ENCODE data around the gene KIFBP.

The KIFBP gene

DNA sequence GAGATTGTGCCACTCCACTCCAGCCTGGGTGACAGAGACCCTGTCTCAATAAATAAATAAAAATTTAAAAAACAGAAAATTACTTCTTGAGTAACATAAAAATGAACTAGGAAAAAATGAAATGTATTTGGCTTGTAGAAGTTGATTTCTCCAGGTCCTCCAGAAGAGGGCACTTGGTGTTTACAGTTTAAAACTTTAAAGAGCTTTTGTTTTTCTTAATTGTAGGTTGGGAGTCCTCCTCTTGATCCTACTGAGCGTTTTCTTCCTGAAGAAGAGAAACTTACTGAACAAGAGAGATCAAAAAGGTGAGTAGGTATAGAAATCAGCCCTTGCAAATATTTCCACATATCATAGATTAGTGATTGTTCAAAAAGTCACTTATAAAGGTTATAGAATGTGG, 16.2 kb downstream of the KIFBP start:
- H2AK5ac ChIP-seq (ENCODE audit: low read depth, low read length) = no peak overlapping the region
- no peaks in the 10 kb centered on the region for H3K27me3 ChIP-seq (ENCODE audit: control insufficient read depth in 3 of 3, insufficient read depth in 3 of 3, low read depth in 1 of 3, low read length in 3 of 3)
- DNase-seq (ENCODE audit: low spot score) = no peak
- no peak overlapping the region for H3K4me3 ChIP-seq (ENCODE audit: low read length in 2 of 2)
- H2AFZ ChIP-seq (ENCODE audit: low read length) = no peak overlapping the region
- no peaks in the 10 kb centered on the region for H3K9me3 ChIP-seq (replicated peaks in 1 of 2; ENCODE audit: control insufficient read depth in 2 of 2, insufficient read depth in 1 of 2, low read depth in 1 of 2, low read length in 2 of 2)
- no peak overlapping the region for H3K27ac ChIP-seq (replicated peaks; ENCODE audit: low read length)
- H2BK12ac ChIP-seq (ENCODE audit: low read length) = no peak overlapping the region
- H3K4me2 ChIP-seq (ENCODE audit: insufficient read depth, low read length, poor library complexity, severe bottlenecking) = no peak overlapping the region
- no peak overlapping the region for H3K9ac ChIP-seq (ENCODE audit: low read depth, low read length, poor library complexity)
- no peak overlapping the region for H2BK15ac ChIP-seq (ENCODE audit: low read length)
- H3K18ac ChIP-seq (ENCODE audit: low read length) = no peak overlapping the region
- no peak overlapping the region for H4K91ac ChIP-seq (ENCODE audit: low read depth, low read length, poor library complexity)
- H3K79me1 ChIP-seq (ENCODE audit: low read depth, low read length) = no peaks in the 10 kb centered on the region
- peaks cover 2 to 88% of the 10 kb centered on the region in 2 donors for H3K36me3 ChIP-seq (replicated peaks in 1 of 2; ENCODE audit: control insufficient read depth in 2 of 2, insufficient read depth in 2 of 2, low read length in 2 of 2)
- WGBS, 2 donors (ENCODE audit: extremely low coverage in 2 of 2, insufficient read length in 2 of 2, insufficient replicate concordance in 1 of 2) = no CpG with 5 or more reads among the region's 1 CpG
- no peak overlapping the region for H4K8ac ChIP-seq (ENCODE audit: low read depth, low read length)
- no peaks in the 10 kb centered on the region for H3K4me1 ChIP-seq (ENCODE audit: control insufficient read depth in 2 of 2, insufficient read depth in 1 of 2, low read depth in 1 of 2, low read length in 2 of 2)
- no peak overlapping the region for H2BK5ac ChIP-seq (ENCODE audit: low read length)
- no peak overlapping the region for H3K14ac ChIP-seq (ENCODE audit: low read length)
- no peak overlapping the region for H2BK120ac ChIP-seq (ENCODE audit: low read depth, low read length)
- H3K23ac ChIP-seq (ENCODE audit: low read depth, low read length, poor library complexity) = no peak overlapping the region
- H3K4ac ChIP-seq (ENCODE audit: low read length) = no peak overlapping the region

DNA sequence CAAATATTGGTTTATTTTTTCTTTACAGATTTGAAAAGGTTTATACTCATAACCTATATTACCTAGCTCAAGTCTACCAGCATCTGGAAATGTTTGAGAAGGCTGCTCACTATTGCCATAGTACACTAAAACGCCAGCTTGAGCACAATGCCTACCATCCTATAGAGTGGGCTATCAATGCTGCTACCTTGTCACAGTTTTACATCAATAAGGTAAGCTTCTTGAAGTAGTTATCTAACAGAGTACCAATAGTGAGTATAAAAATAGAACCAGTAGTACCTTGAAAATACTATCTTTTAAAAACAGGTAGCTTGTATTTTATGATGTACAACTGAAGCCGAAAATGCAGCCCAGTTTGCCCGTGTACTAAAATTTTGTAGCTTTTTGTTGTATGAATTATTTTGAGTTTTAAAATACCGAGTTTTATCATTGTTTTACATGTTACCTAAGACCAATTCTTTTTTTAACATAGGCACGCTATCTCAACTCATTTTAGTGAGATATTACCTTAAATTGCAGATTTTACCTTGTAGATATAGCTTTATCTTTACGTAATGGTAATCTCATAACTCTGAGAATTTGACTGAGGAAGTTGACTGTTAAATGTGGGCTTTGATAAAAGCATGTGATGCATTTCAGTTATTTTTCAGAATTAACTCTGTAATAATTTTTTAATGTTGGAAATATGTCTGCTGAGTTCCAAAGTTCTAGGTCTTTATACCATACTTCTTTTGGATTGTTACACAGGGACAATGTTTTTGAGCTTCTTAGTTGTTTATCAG, 17.3 kb downstream of the KIFBP start:
- H2AFZ ChIP-seq (ENCODE audit: low read length) = no peak overlapping the region
- H3K4me1 ChIP-seq (ENCODE audit: control insufficient read depth in 2 of 2, insufficient read depth in 1 of 2, low read depth in 1 of 2, low read length in 2 of 2) = no peaks in the 10 kb centered on the region
- peaks cover 4 to 89% of the 10 kb centered on the region in 2 donors for H3K36me3 ChIP-seq (replicated peaks in 1 of 2; ENCODE audit: control insufficient read depth in 2 of 2, insufficient read depth in 2 of 2, low read length in 2 of 2)
- H2BK120ac ChIP-seq (ENCODE audit: low read depth, low read length) = no peak overlapping the region
- H3K4me2 ChIP-seq (ENCODE audit: insufficient read depth, low read length, poor library complexity, severe bottlenecking) = no peak overlapping the region
- no peak overlapping the region for H3K4me3 ChIP-seq (ENCODE audit: low read length in 2 of 2)
- DNase-seq (ENCODE audit: low spot score) = no peak
- H2BK15ac ChIP-seq (ENCODE audit: low read length) = no peak overlapping the region
- H3K9me3 ChIP-seq (replicated peaks in 1 of 2; ENCODE audit: control insufficient read depth in 2 of 2, insufficient read depth in 1 of 2, low read depth in 1 of 2, low read length in 2 of 2) = no peaks in the 10 kb centered on the region
- no peak overlapping the region for H2BK12ac ChIP-seq (ENCODE audit: low read length)
- H3K27ac ChIP-seq (replicated peaks; ENCODE audit: low read length) = no peak overlapping the region
- no peak overlapping the region for H3K23ac ChIP-seq (ENCODE audit: low read depth, low read length, poor library complexity)
- no peak overlapping the region for H2BK5ac ChIP-seq (ENCODE audit: low read length)
- H3K27me3 ChIP-seq (ENCODE audit: control insufficient read depth in 3 of 3, insufficient read depth in 3 of 3, low read depth in 1 of 3, low read length in 3 of 3) = no peaks in the 10 kb centered on the region
- H3K79me1 ChIP-seq (ENCODE audit: low read depth, low read length) = no peaks in the 10 kb centered on the region
- H3K18ac ChIP-seq (ENCODE audit: low read length) = no peak overlapping the region
- no CpG with 5 or more reads among the region's 6 CpGs for WGBS, 2 donors (ENCODE audit: extremely low coverage in 2 of 2, insufficient read length in 2 of 2, insufficient replicate concordance in 1 of 2)
- H3K14ac ChIP-seq (ENCODE audit: low read length) = no peak overlapping the region
- no peak overlapping the region for H2AK5ac ChIP-seq (ENCODE audit: low read depth, low read length)
- H4K91ac ChIP-seq (ENCODE audit: low read depth, low read length, poor library complexity) = no peak overlapping the region
- no peak overlapping the region for H4K8ac ChIP-seq (ENCODE audit: low read depth, low read length)
- H3K9ac ChIP-seq (ENCODE audit: low read depth, low read length, poor library complexity) = no peak overlapping the region
- no peak overlapping the region for H3K4ac ChIP-seq (ENCODE audit: low read length)

DNA sequence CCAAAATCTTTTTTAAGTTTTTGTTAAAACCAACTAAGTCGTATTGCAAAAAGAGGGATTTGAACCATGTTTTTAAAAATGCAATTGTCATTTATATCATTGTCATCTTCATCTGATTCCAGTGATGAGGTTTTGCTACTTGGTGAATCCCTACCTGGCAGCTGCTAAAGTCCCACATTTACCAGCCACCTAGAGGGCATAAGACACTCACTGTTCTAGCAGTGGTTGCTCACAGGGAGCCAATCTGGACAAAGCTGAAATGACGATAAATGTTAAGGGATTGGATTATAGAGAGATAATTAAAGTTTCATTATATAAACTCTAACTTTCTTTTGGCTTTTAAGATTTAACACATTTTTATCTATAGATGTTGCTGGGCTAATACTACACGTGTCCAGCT, 18.7 kb downstream of the KIFBP start:
- no peak overlapping the region for H2BK120ac ChIP-seq (ENCODE audit: low read depth, low read length)
- H3K79me1 ChIP-seq (ENCODE audit: low read depth, low read length) = no peaks in the 10 kb centered on the region
- H2BK15ac ChIP-seq (ENCODE audit: low read length) = no peak overlapping the region
- no peak overlapping the region for H3K18ac ChIP-seq (ENCODE audit: low read length)
- no peak overlapping the region for H3K14ac ChIP-seq (ENCODE audit: low read length)
- no peak overlapping the region for H3K4me2 ChIP-seq (ENCODE audit: insufficient read depth, low read length, poor library complexity, severe bottlenecking)
- H3K27me3 ChIP-seq (ENCODE audit: control insufficient read depth in 3 of 3, insufficient read depth in 3 of 3, low read depth in 1 of 3, low read length in 3 of 3) = no peaks in the 10 kb centered on the region
- no peak overlapping the region for H3K9ac ChIP-seq (ENCODE audit: low read depth, low read length, poor library complexity)
- H2BK5ac ChIP-seq (ENCODE audit: low read length) = no peak overlapping the region
- H3K4me3 ChIP-seq (ENCODE audit: low read length in 2 of 2) = no peak overlapping the region
- H3K9me3 ChIP-seq (replicated peaks in 1 of 2; ENCODE audit: control insufficient read depth in 2 of 2, insufficient read depth in 1 of 2, low read depth in 1 of 2, low read length in 2 of 2) = no peaks in the 10 kb centered on the region
- H3K4ac ChIP-seq (ENCODE audit: low read length) = no peak overlapping the region
- no peak overlapping the region for H4K8ac ChIP-seq (ENCODE audit: low read depth, low read length)
- no peaks in the 10 kb centered on the region for H3K4me1 ChIP-seq (ENCODE audit: control insufficient read depth in 2 of 2, insufficient read depth in 1 of 2, low read depth in 1 of 2, low read length in 2 of 2)
- no peak overlapping the region for H2AFZ ChIP-seq (ENCODE audit: low read length)
- no peak overlapping the region for H2AK5ac ChIP-seq (ENCODE audit: low read depth, low read length)
- no peak for DNase-seq (ENCODE audit: low spot score)
- WGBS, 2 donors (ENCODE audit: extremely low coverage in 2 of 2, insufficient read length in 2 of 2, insufficient replicate concordance in 1 of 2) = no CpG with 5 or more reads among the region's 3 CpGs
- no peak overlapping the region for H4K91ac ChIP-seq (ENCODE audit: low read depth, low read length, poor library complexity)
- no peak overlapping the region for H3K23ac ChIP-seq (ENCODE audit: low read depth, low read length, poor library complexity)
- H3K27ac ChIP-seq (replicated peaks; ENCODE audit: low read length) = no peak overlapping the region
- H2BK12ac ChIP-seq (ENCODE audit: low read length) = no peak overlapping the region
- H3K36me3 ChIP-seq (replicated peaks in 1 of 2; ENCODE audit: control insufficient read depth in 2 of 2, insufficient read depth in 2 of 2, low read length in 2 of 2) = peaks cover 4 to 90% of the 10 kb centered on the region in 2 donors

DNA sequence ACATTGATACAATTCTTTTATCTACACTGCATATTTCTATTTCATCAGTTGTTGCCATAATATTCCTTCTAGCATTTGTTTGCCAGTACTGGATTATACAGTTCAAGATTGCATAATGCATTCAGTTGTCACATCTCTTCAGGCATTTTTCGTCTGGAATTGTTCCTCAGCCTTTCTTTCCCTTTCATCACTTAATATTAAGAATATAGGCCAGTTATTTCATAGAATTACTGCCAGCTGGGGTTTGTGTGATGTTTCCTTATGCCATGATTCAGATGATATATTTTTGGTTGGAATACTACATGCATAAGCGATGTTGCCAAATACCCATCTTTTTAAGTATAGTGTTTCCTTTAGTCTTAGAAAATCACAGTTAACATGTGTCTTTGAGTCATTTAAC, 20.8 kb downstream of the KIFBP start:
- peaks cover 6 to 98% of the 10 kb centered on the region in 2 donors for H3K36me3 ChIP-seq (replicated peaks in 1 of 2; ENCODE audit: control insufficient read depth in 2 of 2, insufficient read depth in 2 of 2, low read length in 2 of 2)
- H3K4ac ChIP-seq (ENCODE audit: low read length) = no peak overlapping the region
- no peak overlapping the region for H3K14ac ChIP-seq (ENCODE audit: low read length)
- no peak overlapping the region for H3K9ac ChIP-seq (ENCODE audit: low read depth, low read length, poor library complexity)
- no peak overlapping the region for H3K4me3 ChIP-seq (ENCODE audit: low read length in 2 of 2)
- H2AK5ac ChIP-seq (ENCODE audit: low read depth, low read length) = no peak overlapping the region
- no peak overlapping the region for H2BK120ac ChIP-seq (ENCODE audit: low read depth, low read length)
- H4K8ac ChIP-seq (ENCODE audit: low read depth, low read length) = no peak overlapping the region
- no peaks in the 10 kb centered on the region for H3K9me3 ChIP-seq (replicated peaks in 1 of 2; ENCODE audit: control insufficient read depth in 2 of 2, insufficient read depth in 1 of 2, low read depth in 1 of 2, low read length in 2 of 2)
- H3K23ac ChIP-seq (ENCODE audit: low read depth, low read length, poor library complexity) = no peak overlapping the region
- no peak overlapping the region for H2BK5ac ChIP-seq (ENCODE audit: low read length)
- H3K27ac ChIP-seq (replicated peaks; ENCODE audit: low read length) = no peak overlapping the region
- H3K4me1 ChIP-seq (ENCODE audit: control insufficient read depth in 2 of 2, insufficient read depth in 1 of 2, low read depth in 1 of 2, low read length in 2 of 2) = no peaks in the 10 kb centered on the region
- no peak overlapping the region for H2BK15ac ChIP-seq (ENCODE audit: low read length)
- DNase-seq (ENCODE audit: low spot score) = no peak
- WGBS, 2 donors (ENCODE audit: extremely low coverage in 2 of 2, insufficient read length in 2 of 2, insufficient replicate concordance in 1 of 2) = no CpG with 5 or more reads among the region's 2 CpGs
- H2BK12ac ChIP-seq (ENCODE audit: low read length) = no peak overlapping the region
- H3K79me1 ChIP-seq (ENCODE audit: low read depth, low read length) = no peaks in the 10 kb centered on the region
- H3K18ac ChIP-seq (ENCODE audit: low read length) = no peak overlapping the region
- no peaks in the 10 kb centered on the region for H3K27me3 ChIP-seq (ENCODE audit: control insufficient read depth in 3 of 3, insufficient read depth in 3 of 3, low read depth in 1 of 3, low read length in 3 of 3)
- no peak overlapping the region for H3K4me2 ChIP-seq (ENCODE audit: insufficient read depth, low read length, poor library complexity, severe bottlenecking)
- H4K91ac ChIP-seq (ENCODE audit: low read depth, low read length, poor library complexity) = no peak overlapping the region
- no peak overlapping the region for H2AFZ ChIP-seq (ENCODE audit: low read length)
